Progenitor cell of endocrine pancreas (in vitro differentiated cells): ENCODE results near the gene GALNT9. TPM values are rescaled to one million over a fixed set of nuclear protein-coding genes. Genes with fewer than 3 reads are reported as not detected.
"Not testable (repeated sequence)": the region's sequence is repeated elsewhere in the genome, so short reads cannot be mapped to it uniquely, and the experiment has no call there.

Source experiments
- DNase-seq: peaks from one replicate; pipeline ENCODE4 v3.0.0; 2021; ENCODE audit warnings: low spot score; ENCODE audit not compliant: unreplicated experiment
- H3K27ac Mint-ChIP-seq: 2 replicates; pipeline ENCODE4 v1.8.0; 2021; ENCODE audit warnings: mild to moderate bottlenecking, moderate library complexity, mixed read lengths
- H3K27me3 Mint-ChIP-seq: 2 replicates; pipeline ENCODE4 v1.8.0; 2021; ENCODE audit warnings: mixed read lengths
- H3K36me3 Mint-ChIP-seq: 2 replicates; pipeline ENCODE4 v1.8.0; 2022; ENCODE audit warnings: mixed read lengths; ENCODE audit not compliant: insufficient read depth
- H3K4me1 Mint-ChIP-seq: 2 replicates; pipeline ENCODE4 v1.8.0; 2021; ENCODE audit warnings: low read depth, mixed read lengths
- H3K4me3 Mint-ChIP-seq: 2 replicates; pipeline ENCODE4 v1.8.0; 2021; ENCODE audit warnings: low read depth, mild to moderate bottlenecking, moderate library complexity, mixed read lengths
- H3K9me3 Mint-ChIP-seq: 2 replicates; pipeline ENCODE4 v1.8.0; 2021; ENCODE audit warnings: low read depth, mixed read lengths
- total RNA-seq: library from RNA; stranded (reverse); gene quantifications from 2 replicates; pipeline ENCODE4 v1.2.1, GENCODE V29; 2021
- TF ChIP-seq, protein P1 (sequence below): fragments of 200-600 bp; sonication (generic); IDR thresholded peaks from one replicate; pipeline ENCODE4 v1.5.0; 2021; ENCODE audit warnings: antibody characterized with exemption, mild to moderate bottlenecking; ENCODE audit not compliant: unreplicated experiment

GALNT9 gene
- total RNA-seq, 1 donor from 2014 or later: 0.36 TPM

GRCh38 chr12:132266370-132266769 is 63.0 kb downstream of the GALNT9 start:
- Mint-ChIP-seq H3K4me3 (no peak overlapping the region), H3K27me3 (peaks cover 58% of the 10 kb centered on the region), H3K27ac (no peak overlapping the region), H3K36me3 (no peaks in the 10 kb centered on the region), H3K4me1 (peaks cover 4% of the 10 kb centered on the region), H3K9me3 (no peaks in the 10 kb centered on the region)
- DNase-seq: no peak
- TF ChIP-seq, protein P1, sequence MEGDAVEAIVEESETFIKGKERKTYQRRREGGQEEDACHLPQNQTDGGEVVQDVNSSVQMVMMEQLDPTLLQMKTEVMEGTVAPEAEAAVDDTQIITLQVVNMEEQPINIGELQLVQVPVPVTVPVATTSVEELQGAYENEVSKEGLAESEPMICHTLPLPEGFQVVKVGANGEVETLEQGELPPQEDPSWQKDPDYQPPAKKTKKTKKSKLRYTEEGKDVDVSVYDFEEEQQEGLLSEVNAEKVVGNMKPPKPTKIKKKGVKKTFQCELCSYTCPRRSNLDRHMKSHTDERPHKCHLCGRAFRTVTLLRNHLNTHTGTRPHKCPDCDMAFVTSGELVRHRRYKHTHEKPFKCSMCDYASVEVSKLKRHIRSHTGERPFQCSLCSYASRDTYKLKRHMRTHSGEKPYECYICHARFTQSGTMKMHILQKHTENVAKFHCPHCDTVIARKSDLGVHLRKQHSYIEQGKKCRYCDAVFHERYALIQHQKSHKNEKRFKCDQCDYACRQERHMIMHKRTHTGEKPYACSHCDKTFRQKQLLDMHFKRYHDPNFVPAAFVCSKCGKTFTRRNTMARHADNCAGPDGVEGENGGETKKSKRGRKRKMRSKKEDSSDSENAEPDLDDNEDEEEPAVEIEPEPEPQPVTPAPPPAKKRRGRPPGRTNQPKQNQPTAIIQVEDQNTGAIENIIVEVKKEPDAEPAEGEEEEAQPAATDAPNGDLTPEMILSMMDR: no peak

- not testable (repeated sequence) for DNase-seq, H3K4me1 Mint-ChIP-seq, H3K4me3 Mint-ChIP-seq, H3K36me3 Mint-ChIP-seq, H3K27ac Mint-ChIP-seq, H3K9me3 Mint-ChIP-seq
- H3K27me3 Mint-ChIP-seq: peaks cover 58% of the 10 kb centered on the region
Measured at GRCh38 chr12:132265822-132266221, 63.6 kb downstream of the GALNT9 start.

DNA sequence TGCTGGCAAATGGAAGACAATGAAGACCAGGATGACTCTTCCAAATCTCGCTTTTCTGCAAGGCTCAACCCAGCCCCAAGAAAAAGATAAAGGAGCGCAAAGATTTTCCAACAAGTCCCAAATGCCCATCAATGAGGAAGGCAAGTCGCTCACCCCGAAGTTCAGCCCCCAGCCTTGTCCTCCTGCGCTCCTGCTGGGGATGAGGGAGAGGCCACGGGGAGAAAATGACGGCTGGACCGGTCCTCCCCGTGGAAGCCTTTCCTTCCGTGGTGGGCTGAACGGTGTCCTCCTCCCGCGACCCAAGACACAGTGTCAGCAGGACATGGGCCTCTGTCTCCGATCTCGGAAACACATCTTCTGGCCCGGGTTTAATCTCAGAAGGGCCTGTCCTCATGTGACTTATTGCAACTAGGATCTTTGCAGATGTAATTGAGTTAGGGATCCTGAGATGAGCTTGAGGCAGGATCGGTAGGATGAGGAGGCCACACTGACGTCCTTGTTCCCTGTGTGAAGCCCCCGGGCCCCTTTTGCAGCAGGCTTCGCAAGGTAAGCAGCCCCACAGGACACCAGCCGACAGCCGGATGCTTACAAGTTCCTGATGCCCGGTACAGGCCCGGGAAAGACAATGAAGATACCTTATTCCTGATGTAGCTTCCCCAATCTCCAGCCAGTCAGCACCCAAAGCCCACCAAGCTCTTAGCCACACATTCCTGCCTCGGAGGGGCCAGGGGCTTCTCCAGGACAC is 64.2 kb downstream of the GALNT9 start:
- Mint-ChIP-seq H3K4me3 (no peak overlapping the region), H3K36me3 (no peaks in the 10 kb centered on the region), H3K9me3 (no peaks in the 10 kb centered on the region), H3K27me3 (peaks cover 53% of the 10 kb centered on the region), H3K4me1 (peaks cover 2% of the 10 kb centered on the region), H3K27ac (no peak overlapping the region)
- TF ChIP-seq, protein P1: no peak
- no peak for DNase-seq

GRCh38 chr12:132264086-132265010 is 65.0 kb downstream of the GALNT9 start:
- H3K4me1 Mint-ChIP-seq: no peaks in the 10 kb centered on the region
- no peak overlapping the region for H3K27ac Mint-ChIP-seq
- H3K4me3 Mint-ChIP-seq: no peak overlapping the region
- no peaks in the 10 kb centered on the region for H3K9me3 Mint-ChIP-seq
- no peaks in the 10 kb centered on the region for H3K36me3 Mint-ChIP-seq
- DNase-seq: no peak
- TF ChIP-seq, protein P1: no peak
- peaks cover 53% of the 10 kb centered on the region for H3K27me3 Mint-ChIP-seq

DNA sequence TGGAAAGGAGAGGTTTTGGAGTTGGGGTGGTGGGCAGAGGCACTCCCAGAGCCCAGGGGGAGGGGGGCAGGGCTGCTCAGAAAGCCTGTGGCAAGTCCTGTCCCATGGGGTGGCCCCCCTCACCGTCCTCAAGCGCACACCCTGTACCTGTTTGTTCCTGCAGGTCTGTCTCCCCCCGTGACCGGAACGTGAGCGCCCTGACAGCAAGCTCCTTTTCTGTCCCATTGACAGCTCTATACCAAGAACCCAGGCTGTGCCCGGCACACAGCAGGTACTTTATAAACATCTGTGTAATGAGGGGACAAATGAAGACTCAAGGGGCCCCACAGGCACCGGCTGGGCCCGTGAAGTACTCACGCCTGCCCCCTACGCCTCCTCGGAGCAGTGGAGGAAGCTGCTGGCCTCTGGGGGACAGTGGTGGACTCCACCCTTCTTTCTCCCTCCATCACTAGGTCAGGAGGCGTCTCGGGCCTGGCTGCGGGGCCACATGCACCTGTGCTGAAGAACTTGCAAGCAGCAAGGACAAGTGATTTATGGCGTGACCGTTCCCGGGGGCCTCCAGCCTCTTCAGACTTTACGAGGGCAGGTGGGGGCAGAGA is 65.8 kb downstream of the GALNT9 start:
- Mint-ChIP-seq H3K4me1 (no peaks in the 10 kb centered on the region), H3K9me3 (no peaks in the 10 kb centered on the region), H3K36me3 (no peaks in the 10 kb centered on the region), H3K27me3 (peaks cover 53% of the 10 kb centered on the region), H3K4me3 (no peak overlapping the region), H3K27ac (no peak overlapping the region)
- TF ChIP-seq, protein P1: no peak
- no peak for DNase-seq
